Mucosa of rectum (tissue), 2 donors: ENCODE data around the gene PRAME.
"Not testable (repeated sequence)": the region's sequence is repeated elsewhere in the genome, so short reads cannot be mapped to it uniquely, and the experiment has no call there.

Source experiments
- H3K27ac ChIP-seq, 2 donors: one replicate each; pipeline ENCODE4 v1.7.0; 2013; ENCODE audit warnings: inconsistent platforms in 2 of 2, low read depth in 2 of 2, low read length in 2 of 2
- H3K27me3 ChIP-seq, 2 donors: one replicate each; pipeline ENCODE4 v1.7.0; 2013; ENCODE audit warnings: low read length in 2 of 2; ENCODE audit not compliant: control insufficient read depth in 2 of 2, insufficient read depth in 2 of 2
- H3K36me3 ChIP-seq, 2 donors: one replicate each; pipeline ENCODE4 v1.7.0; 2013; ENCODE audit warnings: low read length in 2 of 2; ENCODE audit not compliant: control insufficient read depth in 2 of 2, insufficient read depth in 2 of 2
- H3K4me1 ChIP-seq, 2 donors: one replicate each; pipeline ENCODE4 v1.7.0; 2013; ENCODE audit warnings: low read length in 2 of 2, mild to moderate bottlenecking in 1 of 2; ENCODE audit not compliant: control insufficient read depth in 2 of 2, insufficient read depth in 2 of 2
- H3K4me3 ChIP-seq, 2 donors: one replicate each; pipeline ENCODE4 v1.7.0; 2013; ENCODE audit warnings: low read length in 2 of 2
- H3K9ac ChIP-seq, 2 donors: one replicate each; pipeline ENCODE4 v1.7.0; 2013; ENCODE audit warnings: low read length in 2 of 2, low read depth in 1 of 2, mild to moderate bottlenecking in 1 of 2
- H3K9me3 ChIP-seq, 2 donors: one replicate each; pipeline ENCODE4 v1.7.0; 2013; ENCODE audit warnings: low read length in 2 of 2; ENCODE audit not compliant: control insufficient read depth in 2 of 2
- donor health status: healthy.
- donor health status: Normal muscosa, but diverticular disease.

The PRAME gene

GRCh38 chr22:22535662-22536061, 23.4 kb downstream of the PRAME start:
- no peak overlapping the region for H3K9ac ChIP-seq
- H3K27ac ChIP-seq: no peak overlapping the region
- no peaks in the 10 kb centered on the region for H3K4me1 ChIP-seq
- H3K9me3 ChIP-seq: no peaks in the 10 kb centered on the region
- no peaks in the 10 kb centered on the region for H3K36me3 ChIP-seq
- H3K27me3 ChIP-seq: no peaks in the 10 kb centered on the region
- no peak overlapping the region for H3K4me3 ChIP-seq

GRCh38 chr22:22534604-22535415, 24.3 kb downstream of the PRAME start:
- no peak overlapping the region for H3K4me3 ChIP-seq
- H3K4me1 ChIP-seq: no peaks in the 10 kb centered on the region
- no peak overlapping the region for H3K9ac ChIP-seq
- H3K9me3 ChIP-seq: no peaks in the 10 kb centered on the region
- H3K27ac ChIP-seq: no peak overlapping the region
- no peaks in the 10 kb centered on the region for H3K27me3 ChIP-seq
- H3K36me3 ChIP-seq: no peaks in the 10 kb centered on the region

GRCh38 chr22:22533863-22534262, 25.2 kb downstream of the PRAME start:
- no peaks in the 10 kb centered on the region for H3K4me1 ChIP-seq
- H3K36me3 ChIP-seq: no peaks in the 10 kb centered on the region
- H3K9me3 ChIP-seq: no peaks in the 10 kb centered on the region
- H3K27me3 ChIP-seq: no peaks in the 10 kb centered on the region
- no peak overlapping the region for H3K9ac ChIP-seq
- no peak overlapping the region for H3K27ac ChIP-seq
- no peak overlapping the region for H3K4me3 ChIP-seq

GRCh38 chr22:22533417-22533816, 25.6 kb downstream of the PRAME start:
- Histone ChIP-seq H3K27me3 (no peaks in the 10 kb centered on the region), H3K9ac (no peak overlapping the region), H3K4me1 (no peaks in the 10 kb centered on the region), H3K27ac (no peak overlapping the region), H3K4me3 (no peak overlapping the region), H3K36me3 (no peaks in the 10 kb centered on the region), H3K9me3 (no peaks in the 10 kb centered on the region)

- H3K4me1 ChIP-seq, H3K9ac ChIP-seq, H3K27me3 ChIP-seq, H3K4me3 ChIP-seq, H3K36me3 ChIP-seq, H3K27ac ChIP-seq, H3K9me3 ChIP-seq: not testable (repeated sequence)
These were observed 26.5 kb downstream of the PRAME start for GRCh38 chr22:22532547-22533071.

GRCh38 chr22:22531770-22532546, 27.1 kb downstream of the PRAME start:
- Histone ChIP-seq H3K36me3 (no peaks in the 10 kb centered on the region), H3K27ac (no peak overlapping the region), H3K4me3 (no peak overlapping the region), H3K9me3 (no peaks in the 10 kb centered on the region), H3K27me3 (no peaks in the 10 kb centered on the region), H3K4me1 (no peaks in the 10 kb centered on the region), H3K9ac (no peak overlapping the region)

GRCh38 chr22:22528780-22529179, 30.3 kb downstream of the PRAME start:
- no peaks in the 10 kb centered on the region for H3K36me3 ChIP-seq
- no peaks in the 10 kb centered on the region for H3K4me1 ChIP-seq
- H3K27ac ChIP-seq: no peak overlapping the region
- no peak overlapping the region for H3K4me3 ChIP-seq
- H3K9ac ChIP-seq: no peak overlapping the region
- H3K9me3 ChIP-seq: no peaks in the 10 kb centered on the region
- H3K27me3 ChIP-seq: peaks cover 0 to 2% of the 10 kb centered on the region in 2 donors

GRCh38 chr22:22527312-22527711, 31.8 kb downstream of the PRAME start:
- Histone ChIP-seq H3K4me3 (no peak overlapping the region), H3K4me1 (no peaks in the 10 kb centered on the region), H3K9ac (no peak overlapping the region), H3K27ac (no peak overlapping the region), H3K27me3 (peaks cover 0 to 2% of the 10 kb centered on the region in 2 donors), H3K36me3 (no peaks in the 10 kb centered on the region), H3K9me3 (no peaks in the 10 kb centered on the region)

- Histone ChIP-seq H3K9me3 (no peaks in the 10 kb centered on the region), H3K27ac (no peak overlapping the region), H3K9ac (no peak overlapping the region), H3K4me1 (no peaks in the 10 kb centered on the region), H3K4me3 (no peak overlapping the region), H3K27me3 (peaks cover 0 to 2% of the 10 kb centered on the region in 2 donors), H3K36me3 (no peaks in the 10 kb centered on the region)
These were observed 32.7 kb downstream of the PRAME start for GRCh38 chr22:22526125-22526912.
